Lung microvascular endothelial cell (primary cell): ENCODE data around the gene EXOC4. TPM values are rescaled to one million over a fixed set of nuclear protein-coding genes. Genes with fewer than 3 reads are reported as not detected.
"Not testable (repeated sequence)": the region's sequence is repeated elsewhere in the genome, so short reads cannot be mapped to it uniquely, and the experiment has no call there.

Experiments used
- DNase-seq, 2 donors: peaks; one replicate each; pipeline versions ENCODE4 v3.0.0 to v3.0.0-alpha.2; 2010; ENCODE audit warnings: low read depth in 2 of 2
- total RNA-seq: library from RNA; depleted of rRNA; stranded (reverse); fragments of >200 nt; gene quantifications from 2 replicates; pipeline ENCODE4 v1.2.1, GENCODE V29; 2014

EXOC4 gene
- total RNA-seq, 1 donor from 2014 or later: 103 TPM

- DNase-seq: no peak
These were observed 366.6 kb downstream of the EXOC4 start for GRCh38 chr7:133619491-133619890.

GRCh38 chr7:133623721-133624120 is 370.8 kb downstream of the EXOC4 start:
- DNase-seq: no peak

GRCh38 chr7:133625046-133625445 is 372.2 kb downstream of the EXOC4 start:
- no peak for DNase-seq

- no peak for DNase-seq
These were observed 376.8 kb downstream of the EXOC4 start for GRCh38 chr7:133629701-133630100.

GRCh38 chr7:133633055-133633454 is 380.2 kb downstream of the EXOC4 start:
- DNase-seq: peak; percentile 46 to 54

- no peak for DNase-seq
These were observed 382.7 kb downstream of the EXOC4 start for GRCh38 chr7:133635541-133635940.

GRCh38 chr7:133638857-133639256 is 386.0 kb downstream of the EXOC4 start:
- DNase-seq: no peak

GRCh38 chr7:133641436-133641835 is 388.6 kb downstream of the EXOC4 start:
- no peak for DNase-seq

- DNase-seq: no peak
These were observed 390.0 kb downstream of the EXOC4 start for GRCh38 chr7:133642907-133643306.

- DNase-seq: not testable (repeated sequence)
These were observed 390.8 kb downstream of the EXOC4 start for GRCh38 chr7:133643652-133644051.

- DNase-seq: peak in 1 of 2 donors; percentile 23
These were observed 393.1 kb downstream of the EXOC4 start for GRCh38 chr7:133645884-133646391.

- DNase-seq: no peak
These were observed 393.8 kb downstream of the EXOC4 start for GRCh38 chr7:133646472-133647315.

- DNase-seq: no peak
These were observed 396.7 kb downstream of the EXOC4 start for GRCh38 chr7:133649593-133649992.

GRCh38 chr7:133650069-133650468 is 397.2 kb downstream of the EXOC4 start:
- no peak for DNase-seq

- DNase-seq: no peak
These were observed 397.8 kb downstream of the EXOC4 start for GRCh38 chr7:133650487-133651300.

- no peak for DNase-seq
These were observed 399.7 kb downstream of the EXOC4 start for GRCh38 chr7:133652547-133652946.

GRCh38 chr7:133654547-133654946 is 401.7 kb downstream of the EXOC4 start:
- DNase-seq: no peak

GRCh38 chr7:133662276-133662675 is 409.4 kb downstream of the EXOC4 start:
- DNase-seq: no peak

GRCh38 chr7:133662830-133663229 is 410.0 kb downstream of the EXOC4 start:
- DNase-seq: peak; percentile 3 to 34

GRCh38 chr7:133664528-133664927 is 411.6 kb downstream of the EXOC4 start:
- DNase-seq: no peak

- DNase-seq: no peak
These were observed 415.6 kb downstream of the EXOC4 start for GRCh38 chr7:133668296-133669060.

GRCh38 chr7:133669061-133669455 is 416.2 kb downstream of the EXOC4 start:
- DNase-seq: no peak
